Activated CD8-positive, alpha-beta memory T cell treated with anti-CD3 and anti-CD28 coated beads, Interleukin-2, amount 50 U/mL, for 4 hours (primary cell): Measurements from ENCODE around the gene YLPM1.
"Not testable (repeated sequence)": the region's sequence is repeated elsewhere in the genome, so short reads cannot be mapped to it uniquely, and the experiment has no call there.

Experiments
- DNase-seq: peaks from one replicate; pipeline ENCODE4 v3.0.0-alpha.2; 2020

Gene YLPM1

GRCh38 chr14:74762917-74763802, at the start of gene YLPM1:
Gene YLPM1, plus strand, starts transcription at chr14:74763316. Its CDS starts 174 bp downstream, at chr14:74763490.
- peak; percentile 88 for DNase-seq

- no peak for DNase-seq
These were observed 49.8 kb upstream of the YLPM1 start for GRCh38 chr14:74713395-74713735.

- no peak for DNase-seq
These were observed 42.6 kb upstream of the YLPM1 start for GRCh38 chr14:74720526-74720925.

- DNase-seq: no peak
These were observed 40.0 kb upstream of the YLPM1 start for GRCh38 chr14:74723134-74723533.

GRCh38 chr14:74732387-74732786, 30.7 kb upstream of the YLPM1 start:
- no peak for DNase-seq

- no peak for DNase-seq
These were observed 29.9 kb upstream of the YLPM1 start for GRCh38 chr14:74733221-74733620.

GRCh38 chr14:74735125-74735524, 28.0 kb upstream of the YLPM1 start:
- no peak for DNase-seq

- no peak for DNase-seq
These were observed 25.3 kb upstream of the YLPM1 start for GRCh38 chr14:74737753-74738325.

- DNase-seq: no peak
These were observed 23.7 kb upstream of the YLPM1 start for GRCh38 chr14:74739293-74740030.

GRCh38 chr14:74747237-74747636, 15.9 kb upstream of the YLPM1 start:
- no peak for DNase-seq

- DNase-seq: no peak
These were observed 9.0 kb upstream of the YLPM1 start for GRCh38 chr14:74754157-74754556.

GRCh38 chr14:74754899-74755298, 8.2 kb upstream of the YLPM1 start:
- DNase-seq: no peak

GRCh38 chr14:74756326-74756725, 6.8 kb upstream of the YLPM1 start:
- DNase-seq: no peak

- DNase-seq: not testable (repeated sequence)
These were observed 4.6 kb upstream of the YLPM1 start for GRCh38 chr14:74758505-74758904.

GRCh38 chr14:74763803-74764531, 851 bp downstream of the YLPM1 start:
- peak; percentile 14 for DNase-seq

GRCh38 chr14:74765721-74766120, 2.6 kb downstream of the YLPM1 start:
- DNase-seq: no peak

GRCh38 chr14:74771399-74771798, 8.3 kb downstream of the YLPM1 start:
- DNase-seq: no peak

GRCh38 chr14:74784634-74785033, 21.5 kb downstream of the YLPM1 start:
- no peak for DNase-seq

- no peak for DNase-seq
These were observed 22.0 kb downstream of the YLPM1 start for GRCh38 chr14:74785056-74785613.

GRCh38 chr14:74786796-74787315, 23.7 kb downstream of the YLPM1 start:
- DNase-seq: no peak

- no peak for DNase-seq
These were observed 29.3 kb downstream of the YLPM1 start for GRCh38 chr14:74792249-74793039.
